ENCODE measurements around the gene KIF1B. TPM values are rescaled to one million over a fixed set of nuclear protein-coding genes. Genes with fewer than 3 reads are reported as not detected.

Gene KIF1B
- total RNA-seq, 2 donors from 2014 or later, result 47.9 to 79.4 TPM

DNA sequence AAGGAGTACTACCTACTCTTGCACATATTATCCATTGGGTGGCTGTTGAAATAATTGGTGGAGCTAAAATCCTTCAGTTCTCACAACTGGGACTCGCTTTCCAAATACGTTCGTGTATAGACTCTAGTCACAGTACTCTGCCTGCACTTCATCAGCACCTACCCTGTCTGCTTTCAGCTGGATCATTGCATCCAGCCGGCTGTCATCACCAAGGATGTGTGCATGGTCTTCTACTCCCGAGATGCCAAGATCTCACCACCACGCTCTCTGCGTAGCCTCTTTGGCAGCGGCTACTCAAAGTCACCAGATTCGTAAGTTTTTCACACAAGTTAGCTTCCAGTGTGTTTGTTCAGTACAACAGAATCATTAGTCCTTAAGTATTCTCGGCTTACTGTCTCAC is 151.1 kb downstream of the KIF1B start:
- intact Hi-C loops (cut with DNase I), result no loop called here
- no peak for DNase-seq (ENCODE audit: low spot score)

DNA sequence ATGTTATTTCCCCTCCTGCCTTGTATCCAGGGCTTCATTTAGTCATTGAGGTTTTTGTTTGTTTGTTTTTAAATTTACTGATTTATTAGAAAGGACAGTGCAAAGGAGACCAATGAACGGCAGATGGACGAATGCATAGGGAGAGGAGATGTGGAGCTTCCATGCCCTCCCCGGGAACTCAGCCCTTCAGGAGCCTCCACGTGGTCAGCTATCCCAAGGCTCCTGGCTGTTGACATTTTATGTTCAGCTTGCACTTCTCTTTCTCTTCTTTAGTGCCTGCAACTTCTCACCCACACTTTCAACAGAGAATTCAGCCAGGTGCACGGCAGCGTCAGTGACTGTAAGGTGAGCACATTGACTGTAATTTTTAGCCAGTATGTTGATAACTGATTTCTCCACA is 157.8 kb downstream of the KIF1B start:
- DNase-seq (ENCODE audit: low spot score), result no peak
- intact Hi-C loops (cut with DNase I), result no loop called here

DNA sequence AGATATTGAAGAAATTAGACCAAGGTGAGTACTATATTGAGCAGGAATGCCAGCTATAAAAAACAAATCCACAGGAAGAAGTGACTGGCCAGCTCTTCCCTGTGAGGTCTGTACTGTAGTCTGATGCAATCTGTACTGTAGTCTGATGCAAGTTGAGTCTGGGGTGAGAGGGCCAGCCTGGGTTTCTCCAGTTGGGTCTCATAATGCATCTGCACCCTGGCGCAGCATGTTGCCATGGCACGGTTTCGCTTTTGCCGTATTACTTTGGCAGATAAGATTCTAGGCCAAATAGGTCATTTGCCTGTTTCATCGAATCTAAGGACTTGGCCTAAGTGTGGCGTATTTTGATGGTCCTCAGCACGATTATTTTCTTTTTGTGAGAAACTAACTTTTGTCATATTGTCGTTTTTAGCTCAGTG is 164.1 kb downstream of the KIF1B start:
- peak; percentile 29 for DNase-seq (ENCODE audit: low spot score)
- intact Hi-C loops (cut with DNase I), result no loop called here

DNA sequence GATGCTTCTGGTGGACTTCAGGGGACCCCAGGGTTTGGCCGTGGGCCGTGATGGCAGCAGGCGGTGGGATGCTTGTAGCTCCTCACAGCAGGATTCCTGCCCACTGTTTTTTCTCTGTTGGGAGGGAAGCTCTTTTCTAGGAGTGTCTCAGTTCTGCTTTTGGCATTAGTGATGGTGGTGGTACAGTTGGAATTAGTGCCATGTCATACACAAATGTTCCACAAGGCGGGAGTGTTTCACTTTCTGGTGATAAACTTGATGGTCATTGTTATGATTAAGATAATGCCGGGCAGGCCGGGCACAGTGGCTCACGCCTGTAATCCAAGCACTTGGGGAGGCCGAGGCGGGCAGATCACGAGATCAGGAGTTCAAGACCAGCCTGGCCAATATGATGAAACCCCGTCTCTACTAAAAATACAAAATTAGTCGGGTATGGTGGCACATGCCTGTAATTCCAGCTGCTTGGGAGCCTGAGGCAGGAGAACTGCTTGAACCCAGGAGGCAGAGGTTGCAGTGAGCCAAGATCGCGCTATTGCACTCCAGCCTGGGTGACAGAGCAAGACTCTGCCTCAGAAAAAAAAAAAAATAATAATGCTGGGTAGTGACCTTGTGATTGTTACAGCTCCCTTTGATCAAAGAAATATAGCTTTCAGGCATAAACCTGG is 167.1 kb downstream of the KIF1B start:
- peak; percentile 88 for DNase-seq (ENCODE audit: low spot score)
- intact Hi-C loops (cut with DNase I), result loop anchor here (5.0 kb wide), 1 partner anchor 50 kb away; no protein-coding TSS in a partner anchor

DNA sequence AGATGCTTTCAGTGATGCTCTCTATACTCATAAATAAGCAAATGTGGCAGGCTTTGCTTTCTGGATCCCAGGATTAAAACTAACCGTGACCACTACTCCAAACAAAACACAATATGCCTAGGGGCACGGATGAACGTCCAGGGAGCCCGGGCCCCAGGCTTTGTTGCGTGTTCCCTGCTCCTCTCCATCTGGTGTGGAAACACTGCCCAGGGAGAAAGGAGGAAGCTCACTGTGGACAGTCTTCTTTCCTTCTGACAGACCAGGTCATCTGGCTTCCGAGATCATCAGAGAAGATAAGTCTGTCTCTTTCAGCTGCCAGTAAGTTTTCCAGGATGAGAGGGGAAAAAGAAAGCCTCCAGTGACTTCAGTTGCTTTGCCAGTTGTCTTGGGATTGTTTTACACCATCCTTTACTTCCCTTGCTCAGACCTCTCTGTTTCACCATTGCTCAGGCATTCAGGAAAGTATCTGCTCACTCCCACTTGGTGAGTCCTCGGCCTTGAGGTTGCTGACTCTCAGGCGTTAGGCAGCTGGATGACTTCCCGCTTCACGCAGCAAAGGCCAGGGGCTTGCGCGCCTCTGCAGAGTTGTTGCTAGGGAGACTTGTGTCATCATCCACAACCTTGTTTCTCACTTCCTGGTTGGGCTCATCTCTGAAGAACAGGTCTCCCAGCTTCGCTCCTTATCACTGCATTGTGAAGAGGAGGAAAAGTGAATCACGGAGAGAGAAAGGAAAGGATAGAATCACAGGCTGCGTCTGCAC is 167.9 kb downstream of the KIF1B start:
- DNase-seq (ENCODE audit: low spot score), result peak; percentile 89
- intact Hi-C loops (cut with DNase I), result loop anchor here (5.0 kb wide), 1 partner anchor 49 kb away; no protein-coding TSS in a partner anchor

DNA sequence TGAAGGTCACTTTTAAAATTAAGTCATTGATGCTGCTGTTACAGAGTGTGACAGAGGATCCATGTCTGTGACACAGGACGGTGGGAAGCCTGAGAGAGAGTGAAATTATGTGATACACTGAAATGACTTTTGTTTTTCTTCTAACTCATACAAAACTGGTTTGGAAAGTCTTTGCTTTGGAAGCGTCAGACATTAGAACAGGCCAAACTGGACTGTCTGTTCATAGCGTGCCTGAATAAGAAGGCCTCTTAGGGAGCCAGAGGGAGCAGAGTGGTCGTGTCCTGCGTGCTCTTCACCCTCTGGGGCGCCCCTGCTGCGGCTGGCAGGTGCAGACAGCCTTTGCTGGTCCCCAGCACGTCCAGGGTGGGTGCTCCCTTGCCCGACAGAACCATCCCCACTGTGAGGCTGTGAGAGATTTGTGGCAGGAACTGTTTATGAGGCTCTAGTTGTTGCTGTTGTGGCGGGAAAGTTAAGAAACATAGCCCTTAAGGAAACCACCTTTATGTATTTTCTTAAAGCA is 168.8 kb downstream of the KIF1B start:
- DNase-seq (ENCODE audit: low spot score), result no peak
- intact Hi-C loops (cut with DNase I), result loop anchor here (5.0 kb wide), 1 partner anchor 48 kb away; no protein-coding TSS in a partner anchor

DNA sequence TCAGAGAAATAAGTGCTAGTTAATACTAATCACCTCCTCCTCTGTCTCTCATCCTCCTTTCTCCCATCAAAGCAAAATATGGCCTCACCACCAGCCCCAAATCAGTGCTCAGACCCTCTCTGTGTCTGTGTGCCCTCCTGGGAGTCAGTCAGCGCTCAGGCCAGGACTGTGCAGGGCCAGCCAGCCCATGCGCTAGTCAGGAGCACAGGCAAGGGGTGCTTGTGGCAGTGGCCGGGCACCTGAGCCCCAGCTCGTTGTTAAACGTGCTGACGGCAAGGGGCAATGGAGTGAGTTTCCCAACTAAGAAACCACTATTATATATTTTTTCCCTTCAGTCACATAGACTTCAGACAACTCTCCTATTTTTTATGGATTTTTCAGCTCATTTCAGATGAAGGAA is 169.3 kb downstream of the KIF1B start:
- intact Hi-C loops (cut with DNase I), result loop anchor here (1.0 to 5.0 kb wide), 2 partner anchors 36 to 48 kb away; no protein-coding TSS in a partner anchor
- peak; percentile 69 for DNase-seq (ENCODE audit: low spot score)

DNA sequence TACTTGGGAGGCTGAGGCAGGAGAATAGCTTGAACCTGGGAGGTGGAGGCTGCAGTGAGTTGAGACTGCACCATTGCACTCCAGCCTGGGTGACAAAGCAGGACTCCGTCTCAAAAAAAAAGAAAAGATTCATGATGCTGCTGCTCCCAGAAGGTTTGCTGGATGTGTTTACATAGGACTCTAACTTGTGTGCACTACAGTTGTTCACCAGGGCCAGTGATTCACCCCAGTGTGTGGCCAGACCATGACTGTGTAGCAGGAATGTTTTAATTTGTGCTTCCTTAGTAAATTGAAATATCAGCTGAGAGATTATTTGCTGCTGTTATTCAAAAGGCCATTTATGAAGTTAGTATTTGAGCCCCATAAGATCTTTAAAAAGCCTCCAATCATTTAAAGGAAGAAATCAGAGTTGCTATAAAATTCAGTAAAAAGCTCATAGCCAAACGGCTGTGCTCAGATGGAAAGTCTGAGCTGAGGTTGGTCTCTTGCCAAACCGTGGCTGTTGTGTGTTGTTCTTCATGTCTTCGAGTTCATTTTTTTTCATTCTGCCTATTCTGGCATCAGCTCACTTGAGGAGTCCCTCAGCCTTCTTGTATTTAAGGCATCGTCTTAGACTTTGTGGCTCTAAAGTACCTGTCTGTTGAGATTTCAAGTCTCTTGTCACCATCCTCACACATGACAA is 170.4 kb downstream of the KIF1B start:
- intact Hi-C loops (cut with DNase I), result loop anchor here in 1 of 2 donors (1.0 kb wide), 1 partner anchor 35 kb away; no protein-coding TSS in a partner anchor
- DNase-seq (ENCODE audit: low spot score), result peak; percentile 82

DNA sequence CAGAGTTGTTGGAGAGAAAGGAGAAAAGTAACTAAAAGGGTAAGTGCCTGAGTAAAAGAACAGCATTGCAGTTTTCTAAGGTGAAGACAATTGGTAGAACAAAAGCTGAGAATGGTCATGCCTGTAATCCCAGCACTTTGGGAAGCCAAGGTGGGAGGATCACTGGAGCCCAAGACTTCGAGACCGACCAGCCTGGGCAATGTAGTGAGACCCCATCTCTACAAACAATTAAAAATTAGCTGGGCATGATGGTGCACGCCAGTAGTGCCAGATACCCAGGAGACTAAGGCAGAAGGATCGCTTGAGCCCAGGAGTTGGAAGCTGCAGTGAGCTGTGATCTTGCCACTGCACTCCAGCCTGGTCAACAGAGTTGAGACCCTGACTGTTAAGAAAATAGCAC is 173.3 kb downstream of the KIF1B start:
- DNase-seq (ENCODE audit: low spot score), result peak; percentile 5
- intact Hi-C loops (cut with DNase I), result no loop called here

DNA sequence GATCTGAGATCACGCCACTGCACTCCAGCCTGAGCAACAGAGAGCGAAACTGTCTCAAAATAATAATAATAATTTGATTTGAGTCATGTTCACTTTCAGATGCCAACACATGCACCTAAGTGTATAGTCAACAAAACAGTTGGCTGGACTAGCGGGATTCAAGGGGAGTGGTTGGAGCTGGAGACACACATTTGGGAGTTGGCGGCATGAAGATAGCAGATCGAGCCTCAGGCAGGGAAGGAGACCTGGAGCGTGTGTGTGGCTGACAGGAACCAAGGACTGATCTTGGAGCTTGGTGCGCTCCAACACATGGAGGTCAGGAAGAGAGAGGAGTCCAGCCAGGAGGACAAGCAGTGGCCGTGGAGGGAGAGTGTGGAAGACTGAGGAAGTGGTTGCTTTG is 173.8 kb downstream of the KIF1B start:
- intact Hi-C loops (cut with DNase I), result no loop called here
- DNase-seq (ENCODE audit: low spot score), result peak; percentile 22

DNA sequence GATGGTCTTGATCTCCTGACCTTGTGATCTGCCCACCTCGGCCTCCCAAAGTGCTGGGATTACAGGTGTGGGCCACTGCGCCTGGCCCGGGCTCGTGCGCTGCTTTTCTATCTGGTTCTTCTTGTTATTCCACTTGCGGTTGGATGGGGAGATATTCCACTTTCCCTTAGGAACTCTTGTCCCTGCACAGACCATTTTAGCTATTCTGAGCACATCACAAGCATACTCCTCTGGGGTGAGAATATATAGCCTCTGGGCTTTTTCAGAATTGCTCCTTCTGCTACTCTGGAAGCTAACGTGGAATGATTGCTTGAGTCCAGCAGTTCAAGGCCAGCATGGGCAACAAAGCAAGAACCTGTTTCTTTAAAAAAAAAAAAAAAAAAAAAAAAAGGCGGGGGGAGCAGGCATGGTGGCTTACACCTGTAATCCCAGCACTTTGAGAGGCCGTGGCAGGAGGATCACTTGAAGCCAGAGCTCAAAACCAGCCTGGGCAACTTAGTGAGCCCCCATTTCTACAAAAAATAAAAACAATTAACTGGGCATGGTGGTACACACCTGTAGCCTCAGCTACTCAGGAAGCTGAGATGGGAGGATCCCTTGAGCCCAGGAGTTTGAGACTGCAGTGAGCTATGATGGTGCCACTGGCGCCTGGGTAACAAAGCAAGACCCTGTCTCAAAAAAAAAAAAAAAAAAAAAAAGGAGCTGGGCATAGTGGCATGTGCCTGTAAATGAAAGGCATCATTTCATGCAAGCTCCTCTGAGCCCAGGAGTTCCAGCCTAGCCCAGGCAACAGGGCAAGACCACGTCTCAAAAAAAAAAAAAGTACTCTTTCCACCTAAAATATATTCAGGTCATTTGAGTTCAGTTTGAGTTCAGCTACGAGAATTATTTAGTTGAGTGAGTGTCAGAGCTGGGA is 176.6 kb downstream of the KIF1B start:
- DNase-seq (ENCODE audit: low spot score), result peak; percentile 2
- intact Hi-C loops (cut with DNase I), result no loop called here

DNA sequence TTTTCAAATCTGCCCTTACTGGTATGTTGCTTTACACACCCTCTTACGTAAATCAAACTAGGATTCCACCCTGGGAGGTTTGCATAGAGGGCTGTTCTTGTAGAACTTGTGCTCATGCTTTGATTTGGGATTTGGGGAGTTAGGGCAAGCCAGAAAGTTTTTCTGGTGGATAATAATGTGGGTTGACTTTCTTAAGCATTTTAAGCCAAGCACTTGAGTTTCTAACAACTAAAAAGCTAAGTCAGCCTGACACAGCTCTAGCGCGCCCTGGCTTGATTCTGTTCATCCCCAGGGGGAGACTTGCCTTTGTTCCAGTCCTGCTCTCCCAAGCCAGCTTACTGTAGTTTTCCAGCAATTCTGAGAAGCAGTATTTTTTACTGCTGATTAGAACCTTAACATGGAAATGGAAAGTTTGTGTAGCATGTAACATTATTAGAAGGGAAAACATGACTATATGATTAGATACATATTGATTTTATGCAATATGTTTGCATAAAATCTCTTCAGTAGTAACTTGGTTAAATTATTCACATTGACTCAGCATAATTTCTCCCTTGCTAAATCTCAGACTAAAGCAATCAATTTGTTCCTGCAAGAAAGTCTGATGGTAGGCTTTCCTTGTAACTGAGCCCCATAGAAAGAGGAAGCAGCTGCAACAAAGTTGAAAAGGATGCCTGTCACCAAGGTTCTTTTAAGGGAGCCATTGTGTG is 177.5 kb downstream of the KIF1B start:
- no peak for DNase-seq (ENCODE audit: low spot score)
- intact Hi-C loops (cut with DNase I), result no loop called here

DNA sequence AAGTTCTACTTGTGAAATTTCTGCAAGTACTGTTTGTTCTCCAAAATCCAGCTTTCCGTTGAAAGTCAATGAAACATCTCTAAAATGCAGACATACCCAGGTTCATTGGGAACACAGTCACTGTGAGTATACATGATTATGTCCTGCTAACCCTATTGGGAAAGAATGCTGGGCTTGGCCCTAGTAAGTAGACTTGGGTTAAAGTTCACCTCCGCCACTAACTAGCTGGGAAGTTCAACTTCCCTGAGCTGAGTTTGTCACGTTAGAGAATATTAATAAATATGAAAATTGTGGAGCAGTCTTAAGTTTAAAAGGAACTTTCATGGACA is 178.0 kb downstream of the KIF1B start:
- DNase-seq (ENCODE audit: low spot score), result no peak
- intact Hi-C loops (cut with DNase I), result no loop called here

DNA sequence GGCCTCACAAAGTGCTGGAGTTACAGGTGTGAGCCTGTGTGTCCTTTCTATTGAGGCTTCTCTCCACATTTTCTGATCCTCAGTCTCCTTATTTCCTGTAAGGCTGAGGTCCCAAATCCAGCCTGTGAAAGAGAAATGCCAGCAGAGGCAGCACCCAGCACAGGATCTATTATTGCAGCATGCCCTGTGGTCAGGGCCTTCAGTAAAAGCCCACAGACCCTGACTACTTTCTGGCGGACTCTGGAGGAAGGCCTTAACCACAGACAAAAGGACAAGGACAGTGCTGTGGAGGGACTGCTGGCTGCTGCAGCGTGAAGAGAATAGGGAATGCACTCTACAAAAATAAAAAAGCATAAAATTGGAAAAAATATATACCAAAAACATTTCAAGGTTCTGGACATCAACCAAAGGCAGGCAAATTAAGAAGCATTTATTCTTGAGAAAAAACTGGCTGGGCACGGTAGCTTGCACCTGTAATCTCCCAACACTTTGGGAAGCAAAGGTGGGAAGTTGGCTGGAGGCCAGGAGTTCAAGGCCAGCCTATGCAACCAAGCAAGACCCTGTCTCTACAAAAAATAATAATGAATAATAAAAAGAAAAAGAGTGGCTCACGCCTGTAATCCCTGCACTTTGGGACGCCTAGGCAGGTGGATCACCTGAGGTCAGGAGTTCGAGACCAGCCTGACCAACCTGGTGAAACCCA is 179.1 kb downstream of the KIF1B start:
- DNase-seq (ENCODE audit: low spot score), result no peak
- intact Hi-C loops (cut with DNase I), result no loop called here

DNA sequence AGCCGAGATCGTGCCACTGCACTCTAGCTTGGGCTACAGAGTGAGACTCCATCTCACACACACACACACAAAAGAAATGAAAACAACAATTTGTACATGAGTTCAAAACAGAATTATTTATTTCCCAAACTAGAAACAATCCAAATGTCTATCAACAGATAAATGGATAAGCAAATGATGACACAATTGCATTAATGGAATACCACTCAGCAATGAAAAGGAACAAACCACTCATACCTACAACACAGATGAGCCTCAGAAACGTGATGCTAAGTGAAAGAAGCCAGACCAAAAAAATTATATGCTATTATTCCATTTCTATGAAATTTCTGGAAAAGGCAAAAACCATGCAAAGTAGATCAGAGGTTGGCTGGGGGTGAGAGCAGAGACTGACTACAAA is 186.5 kb downstream of the KIF1B start:
- intact Hi-C loops (cut with DNase I), result no loop called here
- DNase-seq (ENCODE audit: low spot score), result no peak

DNA sequence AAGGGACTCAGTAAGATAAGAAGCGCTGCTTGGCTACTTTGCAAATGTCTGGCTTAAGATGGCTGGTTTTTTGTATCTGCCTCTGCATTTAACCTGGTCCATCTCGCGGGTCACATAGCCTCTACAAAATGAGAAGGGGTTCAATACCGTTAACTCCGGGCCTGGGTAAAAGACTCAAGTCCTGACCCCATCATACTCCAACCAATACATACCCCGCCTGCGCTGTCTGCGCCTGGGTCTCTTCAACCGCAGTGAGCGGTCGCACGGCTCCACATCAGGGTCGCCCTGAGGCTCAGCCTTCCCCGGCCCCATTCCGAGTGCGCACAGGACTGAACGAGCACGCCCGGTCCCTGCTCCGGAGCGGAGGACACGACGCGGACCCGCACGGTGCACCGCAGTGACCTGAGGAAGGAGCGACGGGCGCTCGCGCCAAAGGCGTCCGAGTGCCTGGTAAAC is 187.9 kb downstream of the KIF1B start:
- intact Hi-C loops (cut with DNase I), result no loop called here
- DNase-seq (ENCODE audit: low spot score), result no peak

DNA sequence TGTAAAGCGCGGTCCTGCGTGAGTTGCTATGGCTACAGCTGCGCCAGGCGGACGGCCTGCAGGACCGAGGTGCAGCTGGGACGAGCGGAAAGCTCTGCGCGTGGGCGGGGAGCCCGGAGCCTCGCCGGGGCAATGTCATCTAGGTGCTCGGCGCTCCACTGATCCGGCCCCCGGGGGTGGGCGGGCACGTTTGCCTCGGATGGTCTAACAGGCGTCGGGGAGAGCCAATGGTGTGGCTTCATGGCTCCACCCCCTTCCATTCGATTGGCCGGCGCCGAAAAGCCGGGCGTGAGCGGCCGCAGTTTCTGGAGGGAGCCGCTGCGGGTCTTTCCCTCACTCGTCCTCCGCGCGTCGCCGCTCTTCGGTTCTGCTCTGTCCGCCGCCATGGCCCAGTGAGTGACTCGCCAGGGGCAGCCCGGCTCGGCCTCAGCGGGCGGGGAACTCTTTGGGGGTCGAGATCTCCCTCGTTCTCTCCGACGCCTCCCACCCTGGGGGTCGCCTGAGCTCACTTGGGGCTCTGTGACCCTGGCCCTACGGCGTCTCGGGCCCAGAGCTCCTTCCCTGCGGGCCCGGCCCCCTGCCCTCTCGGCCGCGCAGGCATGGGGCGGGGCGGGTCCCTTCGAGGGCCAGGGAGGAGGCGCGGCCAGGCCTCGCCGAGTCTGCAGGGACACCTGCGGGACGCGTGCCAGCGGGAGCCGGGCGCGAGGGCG is 188.5 kb downstream of the KIF1B start, which contains the start of gene PGD:
PGD (plus strand) TSS at position 331 of the 710 bp plus-strand sequence; CDS start at position 385, 54 bp downstream.
- peak; percentile 100 for DNase-seq (ENCODE audit: low spot score)
- intact Hi-C loops (cut with DNase I), result no loop called here
